Measurements from ENCODE around the gene THBS2.

DNA sequence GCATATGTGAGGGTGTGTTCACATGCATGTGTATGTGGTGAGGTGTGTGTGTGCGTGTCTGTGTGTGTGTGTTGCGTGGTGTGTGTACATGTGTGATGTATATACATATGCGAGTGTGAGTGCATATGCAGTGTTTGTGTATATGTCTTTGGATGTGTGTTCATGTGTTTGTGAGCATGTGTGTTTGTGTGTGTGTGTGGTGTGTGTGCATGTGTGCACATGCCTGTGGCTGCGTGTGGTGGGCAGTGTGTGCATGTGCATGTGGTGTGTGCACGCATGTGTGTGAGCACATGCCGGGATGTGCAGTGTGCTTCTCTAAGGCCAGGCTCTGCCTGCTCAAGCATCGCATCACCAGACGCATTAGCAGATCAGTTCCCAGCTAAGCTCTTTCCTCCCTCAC lies 5.7 kb downstream of the THBS2 start:
- no peak for TF ChIP-seq NFYA (IDR thresholded peaks at IDR 0.05; ENCODE audit: borderline replicate concordance, low read depth, low read length)
- no peak for TF ChIP-seq MYC (IDR thresholded peaks at IDR 0.05; ENCODE audit: insufficient read depth, insufficient read length, insufficient replicate concordance, low read length, severe bottlenecking)
- TF ChIP-seq CBX5 (IDR thresholded peaks at IDR 0.05; ENCODE audit: low read depth), result no peak
- no peak for TF ChIP-seq DPF2 (IDR thresholded peaks at IDR 0.05)
- TF ChIP-seq, protein P1, sequence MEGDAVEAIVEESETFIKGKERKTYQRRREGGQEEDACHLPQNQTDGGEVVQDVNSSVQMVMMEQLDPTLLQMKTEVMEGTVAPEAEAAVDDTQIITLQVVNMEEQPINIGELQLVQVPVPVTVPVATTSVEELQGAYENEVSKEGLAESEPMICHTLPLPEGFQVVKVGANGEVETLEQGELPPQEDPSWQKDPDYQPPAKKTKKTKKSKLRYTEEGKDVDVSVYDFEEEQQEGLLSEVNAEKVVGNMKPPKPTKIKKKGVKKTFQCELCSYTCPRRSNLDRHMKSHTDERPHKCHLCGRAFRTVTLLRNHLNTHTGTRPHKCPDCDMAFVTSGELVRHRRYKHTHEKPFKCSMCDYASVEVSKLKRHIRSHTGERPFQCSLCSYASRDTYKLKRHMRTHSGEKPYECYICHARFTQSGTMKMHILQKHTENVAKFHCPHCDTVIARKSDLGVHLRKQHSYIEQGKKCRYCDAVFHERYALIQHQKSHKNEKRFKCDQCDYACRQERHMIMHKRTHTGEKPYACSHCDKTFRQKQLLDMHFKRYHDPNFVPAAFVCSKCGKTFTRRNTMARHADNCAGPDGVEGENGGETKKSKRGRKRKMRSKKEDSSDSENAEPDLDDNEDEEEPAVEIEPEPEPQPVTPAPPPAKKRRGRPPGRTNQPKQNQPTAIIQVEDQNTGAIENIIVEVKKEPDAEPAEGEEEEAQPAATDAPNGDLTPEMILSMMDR (IDR thresholded peaks at IDR 0.05 in 2 of 3, conservative IDR thresholded peaks at IDR 0.05 in 1 of 3; ENCODE audit: control insufficient read depth in 2 of 3, extremely low read depth in 1 of 3, insufficient read depth in 1 of 3, low read depth in 3 of 3, low read length in 3 of 3), result no peak
- TF ChIP-seq, protein P2, sequence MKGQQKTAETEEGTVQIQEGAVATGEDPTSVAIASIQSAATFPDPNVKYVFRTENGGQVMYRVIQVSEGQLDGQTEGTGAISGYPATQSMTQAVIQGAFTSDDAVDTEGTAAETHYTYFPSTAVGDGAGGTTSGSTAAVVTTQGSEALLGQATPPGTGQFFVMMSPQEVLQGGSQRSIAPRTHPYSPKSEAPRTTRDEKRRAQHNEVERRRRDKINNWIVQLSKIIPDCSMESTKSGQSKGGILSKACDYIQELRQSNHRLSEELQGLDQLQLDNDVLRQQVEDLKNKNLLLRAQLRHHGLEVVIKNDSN (IDR thresholded peaks at IDR 0.05; ENCODE audit: borderline replicate concordance, extremely low read length, insufficient read depth, low read depth, low read length), result no peak
- TF ChIP-seq ETV6 (conservative IDR thresholded peaks at IDR 0.05 in 1 of 2, IDR thresholded peaks at IDR 0.05 in 1 of 2; ENCODE audit: borderline replicate concordance in 1 of 2, low read depth in 1 of 2), result no peak
- TF ChIP-seq ZNF274 (IDR thresholded peaks at IDR 0.05; ENCODE audit: insufficient read depth, insufficient read length), result no peak
- TF ChIP-seq POLR2A (IDR thresholded peaks at IDR 0.05; ENCODE audit: low read depth, low read length), result no peak

Data from GM12878 (cell line).